Fibroblast of lung (primary cell): ENCODE results near the gene ZCCHC4. TPM values are rescaled to one million over a fixed set of nuclear protein-coding genes. Genes with fewer than 3 reads are reported as not detected.

Experiments
- DNase-seq, 2 donors: peaks; one replicate each; pipeline versions ENCODE4 v3.0.0 to v3.0.0-alpha.2; 2010; ENCODE audit warnings: low read depth in 2 of 2
- H2AFZ ChIP-seq: 2 replicates; pipeline ENCODE4 v1.5.1; 2012; ENCODE audit warnings: low read length, control low read depth, inconsistent platforms
- H3K27ac ChIP-seq: 2 replicates; pipeline ENCODE4 v1.5.1; 2011; ENCODE audit warnings: low read length, control low read depth; ENCODE audit not compliant: insufficient read depth
- H3K27me3 ChIP-seq: 2 replicates; pipeline ENCODE4 v1.5.1; 2011; ENCODE audit warnings: mild to moderate bottlenecking, low read length; ENCODE audit not compliant: control insufficient read depth, insufficient read depth
- H3K36me3 ChIP-seq: 2 replicates; pipeline ENCODE4 v1.5.1; 2011; ENCODE audit warnings: low read length; ENCODE audit not compliant: control insufficient read depth, insufficient read depth
- H3K4me1 ChIP-seq: 2 replicates; pipeline ENCODE4 v1.5.1; 2011; ENCODE audit warnings: low read length; ENCODE audit not compliant: control insufficient read depth, insufficient read depth; ENCODE audit errors: extremely low read depth
- H3K4me2 ChIP-seq: 2 replicates; pipeline ENCODE4 v1.5.1; 2011; ENCODE audit warnings: low read length, control low read depth; ENCODE audit not compliant: insufficient read depth; ENCODE audit errors: extremely low read depth
- H3K4me3 ChIP-seq, 4 experiments: fragments of 200-600 bp in 1 of 4; sonication (generic) in 1 of 4; replicated peaks in 1 of 4; 2 replicates each; pipeline ENCODE4 v1.5.1; 2011 to 2016; ENCODE audit warnings: low read length in 4 of 4, low read depth in 3 of 4, mild to moderate bottlenecking in 3 of 4, control low read depth in 2 of 4, inconsistent platforms in 1 of 4, mixed read lengths in 1 of 4; ENCODE audit not compliant: insufficient read depth in 1 of 4; ENCODE audit errors: control extremely low read depth in 1 of 4
- H3K79me2 ChIP-seq: 2 replicates; pipeline ENCODE4 v1.5.1; 2012; ENCODE audit warnings: mild to moderate bottlenecking, low read length, inconsistent platforms; ENCODE audit not compliant: control insufficient read depth, insufficient read depth
- H3K9ac ChIP-seq: 2 replicates; pipeline ENCODE4 v1.5.1; 2011; ENCODE audit warnings: mild to moderate bottlenecking, low read length, control low read depth; ENCODE audit not compliant: insufficient read depth
- H3K9me3 ChIP-seq: 2 replicates; pipeline ENCODE4 v1.5.1; 2012; ENCODE audit warnings: low read depth, low read length; ENCODE audit not compliant: control insufficient read depth, insufficient read depth
- H4K20me1 ChIP-seq: 2 replicates; pipeline ENCODE4 v1.5.1; 2011; ENCODE audit warnings: low read length; ENCODE audit not compliant: control insufficient read depth, insufficient read depth; ENCODE audit errors: extremely low read depth
- CTCF ChIP-seq, 2 donors: IDR thresholded peaks in 1 of 2; conservative IDR thresholded peaks in 1 of 2; 1 replicate in 1 of 2; 2 replicates in 1 of 2; pipeline ENCODE4 v1.5.1; 2011 to 2012; ENCODE audit warnings: low read length in 2 of 2, control low read depth in 1 of 2, inconsistent platforms in 1 of 2, low read depth in 1 of 2, mild to moderate bottlenecking in 1 of 2
- EZH2 ChIP-seq: IDR thresholded peaks from 2 replicates; pipeline ENCODE4 v1.5.1; 2012; ENCODE audit warnings: low read length, control low read depth, mild to moderate bottlenecking; ENCODE audit errors: missing control alignments
- polyA plus RNA-seq, 2 donors: library from polyadenylated mRNA; depleted of rRNA in 1 of 2; stranded (reverse) in 1 of 2; unstranded in 1 of 2; fragments of >200 nt; gene quantifications; 2 replicates each; pipeline ENCODE4 v1.2.1, GENCODE V29; 2011 to 2012; ENCODE audit warnings: missing spikeins in 1 of 2
- total RNA-seq: library from RNA; depleted of rRNA; stranded (reverse); fragments of >200 nt; gene quantifications from 2 replicates; pipeline ENCODE4 v1.2.1, GENCODE V29; 2014

The ZCCHC4 gene
- total and polyA plus RNA-seq, 2 donors (not counting 1 experiment from before 2014, with no cell fraction given) = 15.5 to 15.6 TPM

- no peak for TF ChIP-seq EZH2
- TF ChIP-seq CTCF (conservative IDR thresholded peaks at IDR 0.05 in 1 of 2, IDR thresholded peaks at IDR 0.05 in 1 of 2; ENCODE audit: low read depth in 1 of 2, low read length in 2 of 2) = no peak
- H3K79me2 ChIP-seq = no peaks in the 10 kb centered on the region
- no peaks in the 10 kb centered on the region for H4K20me1 ChIP-seq
- H3K27ac ChIP-seq = peak overlapping the region; percentile 51
- H2AFZ ChIP-seq = peak overlapping the region; percentile 33
- H3K4me2 ChIP-seq = peak overlapping the region; percentile 58
- peak overlapping the region; percentile 11 to 41 (median 30) for H3K4me3 ChIP-seq
- no peaks in the 10 kb centered on the region for H3K27me3 ChIP-seq
- H3K36me3 ChIP-seq = no peaks in the 10 kb centered on the region
- H3K9ac ChIP-seq = no peak overlapping the region
- H3K4me1 ChIP-seq = no peaks in the 10 kb centered on the region
- H3K9me3 ChIP-seq = no peaks in the 10 kb centered on the region
- DNase-seq = peak in 1 of 2 donors; percentile 23
Observed at GRCh38 chr4:25330905-25331808, 18.6 kb downstream of the ZCCHC4 start.

- TF ChIP-seq CTCF (conservative IDR thresholded peaks at IDR 0.05 in 1 of 2, IDR thresholded peaks at IDR 0.05 in 1 of 2; ENCODE audit: low read depth in 1 of 2, low read length in 2 of 2) (no peak), EZH2 (no peak)
- Histone ChIP-seq H3K9ac (no peak overlapping the region), H3K4me3 (no peak overlapping the region), H3K79me2 (no peaks in the 10 kb centered on the region), H4K20me1 (no peaks in the 10 kb centered on the region), H3K4me2 (no peak overlapping the region), H3K27me3 (no peaks in the 10 kb centered on the region), H3K27ac (no peak overlapping the region), H2AFZ (no peak overlapping the region), H3K9me3 (no peaks in the 10 kb centered on the region), H3K4me1 (no peaks in the 10 kb centered on the region), H3K36me3 (no peaks in the 10 kb centered on the region)
- peak in 1 of 2 donors; percentile 32 for DNase-seq
Observed at GRCh38 chr4:25343671-25344070, 31.1 kb downstream of the ZCCHC4 start.

- Histone ChIP-seq H3K9me3 (no peaks in the 10 kb centered on the region), H3K4me1 (no peaks in the 10 kb centered on the region), H3K36me3 (no peaks in the 10 kb centered on the region), H3K79me2 (no peaks in the 10 kb centered on the region), H3K9ac (no peak overlapping the region), H4K20me1 (no peaks in the 10 kb centered on the region), H3K4me2 (no peak overlapping the region), H3K27me3 (no peaks in the 10 kb centered on the region), H2AFZ (no peak overlapping the region), H3K27ac (no peak overlapping the region), H3K4me3 (no peak overlapping the region)
- no peak for TF ChIP-seq CTCF (conservative IDR thresholded peaks at IDR 0.05 in 1 of 2, IDR thresholded peaks at IDR 0.05 in 1 of 2; ENCODE audit: low read depth in 1 of 2, low read length in 2 of 2)
- no peak for TF ChIP-seq EZH2
- DNase-seq = peak in 1 of 2 donors; percentile 24
Observed at GRCh38 chr4:25345744-25346143, 33.2 kb downstream of the ZCCHC4 start.
